Activated gamma-delta T cell (primary cell): ENCODE measurements around the gene TXNDC16.
"Not testable (repeated sequence)": the region's sequence is repeated elsewhere in the genome, so short reads cannot be mapped to it uniquely, and the experiment has no call there.

Source experiments
- DNase-seq: peaks from one replicate; lab custom pipeline; 2025; lab: John Stamatoyannopoulos, UW
- total RNA-seq, 2 donors: gene quantifications; one replicate each; lab custom pipeline; 2026; lab: John Stamatoyannopoulos, UW

Gene TXNDC16
- total RNA-seq = 22.1 to 22.2 reads per million in 2 donors

- DNase-seq = peak; percentile 92
These were observed at the start of gene TXNDC16, which contains the start of gene GPR137C for GRCh38 chr14:52552063-52552988. Gene TXNDC16 (minus strand): TSS chr14:52552505. CDS start chr14:52543557, 8,948 bp downstream. Gene GPR137C (plus strand): TSS chr14:52552836. CDS start chr14:52553148, 312 bp downstream.

- no peak for DNase-seq
These were observed 47.7 kb upstream of the TXNDC16 start for GRCh38 chr14:52599974-52600373.

DNA sequence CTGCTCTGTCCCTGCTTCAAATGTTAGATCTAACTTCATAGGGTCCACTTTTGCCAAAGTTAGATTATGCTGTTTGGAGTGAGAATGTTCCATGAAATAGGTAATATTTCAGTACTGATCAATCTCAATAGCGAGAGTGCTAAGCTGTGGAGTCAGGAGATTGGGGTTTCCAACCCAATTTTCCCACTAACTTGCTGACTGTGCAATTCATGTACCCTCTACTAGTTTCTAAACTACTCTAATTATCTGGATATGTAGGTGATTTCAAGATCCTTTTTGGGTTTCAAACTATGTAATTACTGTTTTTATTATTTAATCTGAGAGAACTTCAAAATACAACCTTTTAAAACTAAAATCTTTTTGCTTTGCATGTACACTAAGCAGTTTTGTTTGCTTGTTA, 46.3 kb upstream of the TXNDC16 start:
- no peak for DNase-seq

DNA sequence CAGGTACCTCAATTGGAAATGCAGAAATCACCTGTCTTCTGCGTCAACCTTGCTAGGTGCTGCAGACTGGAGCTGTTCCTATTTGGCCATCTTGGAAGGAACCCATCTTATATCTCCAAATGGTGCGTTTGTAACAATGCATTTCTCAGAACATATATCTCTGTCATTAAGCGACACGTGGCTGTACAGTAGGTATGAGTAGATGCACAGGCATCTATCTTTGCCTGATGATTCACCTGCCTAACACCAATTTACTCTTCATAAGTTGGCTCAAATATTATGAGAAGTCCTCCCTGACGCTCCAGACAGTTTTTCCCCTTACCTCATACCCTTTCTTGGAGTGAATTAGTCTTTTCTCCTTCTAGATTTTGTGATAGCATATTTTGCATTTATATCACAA, 44.6 kb upstream of the TXNDC16 start:
- no peak for DNase-seq

DNA sequence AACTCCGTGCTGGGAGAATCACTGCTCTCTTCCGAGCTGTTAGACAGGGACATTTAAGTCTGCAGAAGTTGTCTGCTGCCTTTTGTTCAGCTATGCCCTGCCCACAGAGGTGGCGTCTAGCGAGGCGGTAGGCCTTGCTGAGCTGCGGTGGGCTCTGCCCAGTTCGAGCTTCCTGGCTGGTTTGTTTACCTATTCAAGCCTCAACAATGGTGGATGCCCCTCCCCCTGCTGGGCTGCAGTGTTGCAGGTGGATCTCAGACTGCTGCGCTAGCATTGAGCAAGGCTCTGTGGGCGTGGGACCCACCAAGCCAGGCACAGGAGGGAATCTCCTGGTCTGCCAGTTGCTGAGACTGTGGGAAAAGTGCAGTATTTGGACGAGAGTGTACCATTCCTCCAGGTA, 44.0 kb upstream of the TXNDC16 start:
- DNase-seq = no peak

GRCh38 chr14:52590318-52590717, 38.0 kb upstream of the TXNDC16 start:
- no peak for DNase-seq

GRCh38 chr14:52589646-52590045, 37.3 kb upstream of the TXNDC16 start:
- DNase-seq = no peak

DNA sequence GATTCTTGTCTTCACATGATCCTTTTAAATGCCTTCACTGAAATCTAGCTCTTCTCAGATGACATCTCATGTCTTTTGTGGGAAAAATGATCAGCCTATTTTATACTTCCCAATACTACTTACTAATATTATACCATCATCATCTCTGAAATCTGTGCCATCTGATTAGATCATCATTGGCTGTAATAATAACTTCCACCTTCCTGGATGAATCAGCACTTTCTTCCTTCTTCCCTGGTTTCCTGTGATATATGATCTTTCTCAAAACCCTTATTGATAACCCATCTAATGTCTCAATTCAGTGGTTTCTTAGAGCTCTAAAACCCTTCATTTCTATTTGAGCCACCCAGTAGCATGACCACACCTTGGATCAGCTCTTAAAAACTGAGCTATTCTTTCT, 31.2 kb upstream of the TXNDC16 start:
- DNase-seq = no peak

DNA sequence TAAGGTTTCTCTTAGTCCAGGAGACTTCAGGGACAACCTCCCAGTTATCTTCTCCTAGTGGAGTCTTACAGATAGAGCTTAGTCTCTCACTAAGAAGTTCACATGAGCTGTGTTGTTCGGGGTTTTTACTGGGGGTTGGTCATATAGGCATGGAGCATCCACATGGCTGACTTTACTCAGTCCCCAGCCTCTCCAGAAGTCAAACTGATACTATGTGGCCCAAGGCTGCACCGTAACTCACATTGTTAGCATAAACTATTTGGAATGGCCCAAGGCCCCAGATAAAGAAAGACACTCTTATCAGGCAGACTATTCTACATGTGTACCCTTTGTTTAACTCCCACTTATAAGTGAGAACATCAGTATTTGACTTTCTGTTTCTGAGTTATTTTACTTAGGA, 23.6 kb upstream of the TXNDC16 start:
- no peak for DNase-seq

DNA sequence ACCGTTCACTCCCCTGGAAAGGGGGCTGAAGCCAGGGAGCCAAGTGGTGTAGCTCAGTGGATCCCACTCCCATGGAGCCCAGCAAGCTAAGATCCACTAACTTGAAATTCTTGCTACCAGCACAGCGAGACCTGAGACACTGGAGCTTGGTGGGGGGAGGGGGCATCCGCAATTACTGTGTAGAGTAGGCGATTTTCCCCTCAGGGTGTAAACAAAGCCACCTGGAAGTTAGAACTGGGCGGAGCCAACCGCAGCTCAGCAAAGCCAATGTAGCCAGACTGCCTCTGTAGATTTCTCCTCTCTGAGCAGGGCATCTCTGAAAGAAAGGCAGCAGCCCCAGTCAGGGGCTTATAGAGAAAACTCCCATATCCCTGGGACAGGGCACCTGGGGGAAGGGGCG, 16.1 kb upstream of the TXNDC16 start:
- not testable (repeated sequence) for DNase-seq

DNA sequence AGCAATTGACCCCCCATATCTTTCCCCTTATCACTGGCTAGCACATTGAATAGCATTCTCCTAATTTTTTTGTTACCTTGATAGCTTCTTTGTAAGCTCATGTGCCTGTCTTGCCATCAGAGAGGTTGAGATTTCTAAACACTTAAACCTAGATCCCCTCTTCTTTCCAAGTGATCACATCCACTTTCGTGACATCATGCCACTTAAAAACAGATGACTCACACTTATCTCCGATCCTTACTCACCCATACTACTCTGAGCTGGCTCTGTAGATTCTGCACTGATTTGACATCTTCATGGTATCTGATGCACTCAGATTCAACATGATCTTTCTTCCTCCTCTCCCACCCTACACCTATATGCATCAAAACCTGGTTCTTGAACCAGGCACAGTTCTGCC, 10.8 kb upstream of the TXNDC16 start:
- no peak for DNase-seq

- DNase-seq = no peak
These were observed 6.4 kb upstream of the TXNDC16 start for GRCh38 chr14:52558688-52559087.

DNA sequence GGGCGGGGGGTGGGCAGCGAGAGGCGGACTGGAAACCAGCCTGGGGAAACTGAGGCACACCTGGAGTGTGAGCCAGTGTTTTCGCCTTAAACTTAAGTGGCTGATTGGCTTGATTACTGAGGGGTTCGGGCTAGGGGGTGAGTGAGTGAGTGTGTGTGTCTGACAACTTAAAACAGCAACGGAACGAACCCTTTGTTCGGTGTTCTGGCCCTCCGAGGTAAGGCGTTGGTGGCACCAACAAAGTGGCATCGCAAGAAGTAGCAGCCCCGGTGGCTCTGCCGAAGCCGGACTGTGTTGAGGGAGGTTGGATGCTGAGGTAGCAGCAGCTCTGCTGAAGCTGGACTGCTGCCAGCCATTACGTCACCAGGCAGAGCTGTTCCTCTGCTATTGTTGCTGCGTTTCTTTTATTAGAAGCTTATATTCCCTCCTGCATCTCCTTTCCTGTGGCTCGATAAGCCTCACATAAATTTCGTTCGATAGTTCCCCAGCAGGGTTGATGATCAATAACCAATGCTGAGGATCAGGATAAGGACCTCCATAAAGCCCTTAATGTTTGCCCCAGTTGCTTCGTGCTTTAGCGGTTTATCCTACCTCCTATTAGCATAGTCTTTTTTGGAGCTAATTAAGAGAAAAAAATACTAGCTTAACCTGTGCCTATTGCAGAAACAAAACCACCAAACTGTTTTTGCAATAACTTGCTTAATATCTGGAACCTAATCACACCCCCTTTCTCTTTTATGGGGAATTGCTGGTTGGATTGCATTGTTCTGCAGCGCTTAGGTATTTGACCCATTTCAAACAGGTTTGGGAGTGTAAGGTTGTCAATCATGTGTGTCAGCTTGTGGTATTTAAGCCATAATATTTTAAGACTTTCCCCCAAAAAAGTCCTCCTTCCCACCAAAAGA, 1.6 kb upstream of the TXNDC16 start:
- DNase-seq = peak; percentile 24

- DNase-seq = peak; percentile 23
These were observed 831 bp upstream of the TXNDC16 start for GRCh38 chr14:52553002-52553670.

DNA sequence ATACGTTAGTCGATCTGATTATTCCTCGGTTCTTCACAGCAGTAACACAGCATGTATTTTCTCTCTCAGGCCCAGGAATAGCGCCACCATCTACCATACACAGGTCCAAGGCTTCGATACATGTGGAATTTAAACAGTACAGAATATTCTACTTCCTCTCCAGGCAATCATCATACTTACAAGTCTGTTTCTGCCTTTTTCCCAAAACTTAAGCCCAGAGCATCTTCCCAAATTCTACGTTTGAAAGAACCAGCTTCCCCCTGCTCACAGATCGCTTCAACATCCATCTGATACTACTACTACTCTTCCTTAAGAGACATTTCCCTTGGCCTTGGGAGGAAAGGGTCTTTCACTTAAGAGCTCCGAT, 626 bp downstream of the TXNDC16 start:
- DNase-seq = no peak

- DNase-seq = no peak
These were observed 1.1 kb downstream of the TXNDC16 start for GRCh38 chr14:52551205-52551604.

DNA sequence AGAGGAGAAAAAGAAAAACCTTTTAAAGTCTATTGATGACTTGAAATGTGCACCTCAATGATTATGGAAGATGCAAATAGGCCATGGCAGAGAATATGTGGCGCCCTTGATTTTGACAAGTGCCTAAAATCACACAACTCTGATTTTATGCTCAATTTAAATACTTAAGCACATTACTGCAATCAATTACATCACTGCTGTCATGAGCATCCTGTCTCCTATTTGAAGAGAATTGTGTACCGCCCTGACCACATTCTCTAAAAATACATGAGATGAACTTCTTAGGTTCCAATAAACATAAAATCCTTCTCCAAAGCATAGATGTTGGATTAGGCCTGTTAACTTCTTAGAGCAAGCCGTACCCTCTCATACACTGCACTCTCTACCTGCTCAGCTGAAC, 1.6 kb downstream of the TXNDC16 start:
- no peak for DNase-seq

DNA sequence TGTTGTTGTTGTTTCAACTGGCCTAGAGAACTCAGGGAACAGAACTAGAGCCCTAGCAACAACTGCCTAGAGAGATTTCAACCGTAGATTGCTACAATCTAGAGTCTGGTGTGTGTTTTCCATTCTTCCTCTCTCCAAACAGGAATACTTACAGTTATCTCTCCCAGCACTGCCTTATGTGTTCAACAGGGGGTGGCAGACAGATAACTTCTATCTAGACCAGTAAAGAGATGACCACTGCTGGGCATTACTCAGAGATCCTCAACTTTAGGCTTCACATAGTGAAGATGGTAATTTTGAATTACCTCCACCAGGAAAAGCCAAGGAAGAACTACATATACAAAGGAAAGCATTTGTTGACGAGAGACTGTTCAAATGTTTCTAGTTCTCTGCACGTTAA, 4.8 kb downstream of the TXNDC16 start:
- no peak for DNase-seq

- DNase-seq = no peak
These were observed 5.3 kb downstream of the TXNDC16 start for GRCh38 chr14:52547027-52547426.

DNA sequence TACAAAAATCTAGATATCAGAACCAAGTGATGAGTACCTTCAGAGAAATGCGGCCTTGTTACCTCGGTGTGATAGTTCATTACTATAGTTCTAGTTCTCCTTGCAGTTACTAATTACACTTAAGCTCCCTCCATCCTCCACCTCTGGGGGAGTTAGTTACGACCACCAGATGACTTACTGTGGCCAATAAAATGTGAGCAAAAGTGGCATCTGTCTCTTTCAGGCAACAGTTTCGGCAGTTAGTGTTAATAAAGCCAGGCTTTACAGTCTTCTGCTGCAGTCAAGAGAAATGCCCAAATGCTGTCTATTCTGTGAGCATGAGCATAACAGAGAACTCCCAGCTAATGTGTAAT, 6.0 kb downstream of the TXNDC16 start:
- no peak for DNase-seq

DNA sequence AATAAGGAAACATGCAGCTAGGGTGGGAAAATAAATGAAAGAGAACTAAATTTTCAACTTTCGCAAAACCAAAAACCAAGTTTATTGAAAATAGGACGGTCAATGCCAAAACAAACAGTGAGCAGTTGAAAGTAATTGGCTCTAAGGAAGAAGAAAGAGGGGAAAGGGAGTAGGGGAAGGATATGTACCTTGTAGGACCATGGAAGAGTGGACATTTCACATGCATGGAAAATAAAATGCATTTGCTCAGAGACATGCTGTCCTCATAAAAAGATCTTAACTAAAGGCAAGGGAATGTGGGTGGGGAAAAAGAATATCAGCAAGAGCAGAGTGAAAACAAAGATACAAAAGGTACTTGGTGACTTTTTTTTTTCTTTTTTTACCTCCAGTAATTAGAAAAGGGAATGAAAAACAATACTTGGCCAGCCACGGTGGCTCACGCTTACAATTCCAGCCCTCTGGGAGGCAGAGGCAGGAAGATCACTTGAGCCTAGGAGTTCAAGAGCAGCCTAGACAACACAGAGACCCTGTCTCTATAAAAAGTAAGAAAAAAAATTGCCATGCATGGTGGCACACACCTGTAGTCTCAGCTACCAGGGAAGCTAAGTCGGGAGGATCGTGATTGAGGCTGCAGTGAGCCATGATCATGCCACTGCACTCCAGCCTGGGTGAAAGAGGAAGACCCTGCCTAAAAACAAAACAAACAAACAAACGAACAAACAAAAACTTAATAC, 6.6 kb downstream of the TXNDC16 start:
- DNase-seq = no peak
